HG02678 (cell line): ENCODE results near the gene UGT8.
A peak's percentile ranks its signal among the peaks of the same experiment; 100 is the strongest.
"Not testable (repeated sequence)": the region's sequence is repeated elsewhere in the genome, so short reads cannot be mapped to it uniquely, and the experiment has no call there.

Experiments used
- ATAC-seq: cut with Tn5 transposase; IDR thresholded peaks from one replicate; pipeline ENCODE4 v1.9.1; 2021; ENCODE audit warnings: mild to moderate bottlenecking, moderate library complexity; ENCODE audit not compliant: unreplicated experiment

UGT8 gene

GRCh38 chr4:114606245-114606644 lies 7.6 kb downstream of the UGT8 start:
- no peak for ATAC-seq

GRCh38 chr4:114607056-114607455 lies 8.4 kb downstream of the UGT8 start:
- ATAC-seq, result no peak

GRCh38 chr4:114613560-114613959 lies 15.0 kb downstream of the UGT8 start:
- no peak for ATAC-seq

DNA sequence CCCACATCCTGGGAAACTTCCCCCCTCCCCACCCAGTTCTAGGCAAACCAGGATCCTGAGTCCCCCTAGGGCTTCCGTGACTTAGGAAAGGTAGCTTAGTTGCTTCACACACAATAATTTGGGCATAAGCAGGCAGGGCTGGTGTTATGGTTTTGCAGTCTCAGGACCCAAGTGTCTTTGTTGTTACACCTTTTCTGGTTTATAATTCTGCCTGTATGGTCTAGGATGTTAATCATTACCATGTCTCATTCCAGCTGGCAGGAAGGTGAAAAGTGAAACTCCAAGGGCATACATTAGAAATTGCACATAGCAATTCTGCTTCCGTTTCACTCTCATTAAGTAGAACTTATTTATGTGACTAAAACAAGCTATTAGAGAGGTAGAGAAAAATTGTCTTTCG lies 16.8 kb downstream of the UGT8 start:
- ATAC-seq, result peak; percentile 79

DNA sequence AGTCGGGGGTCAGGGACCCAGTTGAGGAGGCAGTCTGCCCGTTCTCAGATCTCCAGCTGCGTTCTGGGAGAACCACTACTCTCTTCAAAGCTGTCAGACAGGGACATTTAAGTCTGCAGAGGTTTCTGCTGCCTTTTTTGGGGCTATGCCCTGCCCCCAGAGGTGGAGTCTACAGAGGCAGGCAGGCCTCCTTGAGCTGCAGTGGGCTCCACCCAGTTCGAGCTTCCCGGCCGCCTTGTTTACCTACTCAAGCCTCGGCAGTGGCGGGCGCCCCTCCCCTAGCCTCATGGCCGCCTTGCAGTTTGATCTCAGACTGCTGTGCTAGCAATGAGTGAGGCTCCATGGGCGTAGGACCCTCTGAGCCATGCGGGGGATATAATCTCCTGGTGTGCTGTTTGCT lies 17.4 kb downstream of the UGT8 start:
- not testable (repeated sequence) for ATAC-seq

DNA sequence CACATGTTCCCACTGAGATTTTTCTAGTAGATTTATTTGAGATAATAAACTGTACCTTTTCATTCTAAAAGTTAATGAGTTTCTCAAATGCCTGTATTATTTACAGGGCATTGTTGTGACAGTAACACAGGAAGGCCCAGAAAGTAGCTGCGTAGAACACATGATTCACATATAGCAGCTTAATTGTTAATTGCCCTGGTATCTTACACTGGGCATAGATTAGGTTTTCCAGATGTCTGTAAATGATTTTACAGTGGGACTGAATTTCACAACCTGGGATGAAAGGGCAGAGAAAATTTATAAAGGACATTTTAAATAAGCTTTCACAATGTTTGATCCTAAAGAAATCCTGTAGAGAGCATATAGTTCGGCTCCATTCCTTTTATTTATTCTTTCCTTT lies 27.6 kb downstream of the UGT8 start:
- ATAC-seq, result no peak

GRCh38 chr4:114636192-114636935 lies 37.8 kb downstream of the UGT8 start:
- ATAC-seq, result no peak

DNA sequence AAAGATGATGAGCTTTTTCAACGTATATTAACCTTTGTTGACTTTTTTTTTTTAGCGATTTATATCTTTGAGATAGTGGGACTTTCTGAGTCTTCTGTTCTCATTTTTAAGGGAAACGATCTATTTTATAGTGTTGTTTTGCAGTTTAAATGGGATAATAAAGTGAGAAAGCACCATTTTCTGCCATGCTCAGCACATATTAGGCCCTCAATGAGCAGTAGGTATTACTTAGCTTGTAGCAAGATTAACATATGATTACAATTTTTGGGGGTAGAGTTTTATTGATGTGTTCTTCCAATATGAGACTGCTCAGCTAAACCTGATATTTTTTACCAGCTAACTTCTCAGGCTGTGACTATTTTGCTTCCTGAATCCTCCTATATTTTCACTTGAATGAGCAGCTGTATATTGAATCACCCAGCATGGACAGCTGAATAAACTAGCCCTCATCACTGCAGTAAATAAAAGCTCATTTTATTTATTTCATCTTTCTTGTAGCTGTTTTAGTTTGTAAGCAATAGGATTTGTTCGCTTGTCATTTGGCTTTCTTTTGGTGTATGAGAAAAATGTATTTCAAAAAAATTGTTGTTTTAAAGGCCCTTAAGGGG lies 43.7 kb downstream of the UGT8 start:
- no peak for ATAC-seq

- ATAC-seq, result no peak
Observed at GRCh38 chr4:114649908-114650307, 51.3 kb downstream of the UGT8 start.

GRCh38 chr4:114653675-114654074 lies 55.1 kb downstream of the UGT8 start:
- ATAC-seq, result no peak

GRCh38 chr4:114654592-114654991 lies 56.0 kb downstream of the UGT8 start:
- ATAC-seq, result no peak

GRCh38 chr4:114658179-114658578 lies 59.6 kb downstream of the UGT8 start:
- no peak for ATAC-seq

- ATAC-seq, result no peak
Observed at GRCh38 chr4:114658776-114659175, 60.2 kb downstream of the UGT8 start.

GRCh38 chr4:114659386-114660008 lies 60.9 kb downstream of the UGT8 start:
- peak; percentile 97 for ATAC-seq

GRCh38 chr4:114663083-114663482 lies 64.5 kb downstream of the UGT8 start:
- ATAC-seq, result no peak

GRCh38 chr4:114668577-114668976 lies 70.0 kb downstream of the UGT8 start:
- no peak for ATAC-seq

GRCh38 chr4:114670733-114671132 lies 72.1 kb downstream of the UGT8 start:
- ATAC-seq, result not testable (repeated sequence)

- ATAC-seq, result no peak
Observed at GRCh38 chr4:114673306-114673705, 74.7 kb downstream of the UGT8 start.

DNA sequence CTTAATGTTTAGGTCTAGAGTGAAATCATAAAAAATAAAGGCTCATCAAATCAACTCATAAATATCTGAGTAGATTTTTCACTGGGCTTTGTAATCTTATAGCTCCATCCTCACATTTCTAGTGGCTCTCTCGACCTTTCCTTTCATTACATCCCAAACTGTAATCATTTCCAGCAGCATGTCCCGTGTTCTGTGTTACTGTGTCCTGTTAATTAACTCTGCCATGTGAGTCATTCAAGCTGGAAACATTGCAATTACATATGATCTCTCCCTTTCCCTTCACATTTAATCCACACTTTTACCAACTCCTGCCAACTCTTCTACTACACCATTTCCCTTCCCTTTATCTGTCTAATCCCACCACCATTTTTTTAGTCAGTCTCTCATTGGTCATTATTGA lies 75.5 kb downstream of the UGT8 start:
- ATAC-seq, result no peak

- ATAC-seq, result no peak
Observed at GRCh38 chr4:114677346-114677979, 78.9 kb downstream of the UGT8 start.

DNA sequence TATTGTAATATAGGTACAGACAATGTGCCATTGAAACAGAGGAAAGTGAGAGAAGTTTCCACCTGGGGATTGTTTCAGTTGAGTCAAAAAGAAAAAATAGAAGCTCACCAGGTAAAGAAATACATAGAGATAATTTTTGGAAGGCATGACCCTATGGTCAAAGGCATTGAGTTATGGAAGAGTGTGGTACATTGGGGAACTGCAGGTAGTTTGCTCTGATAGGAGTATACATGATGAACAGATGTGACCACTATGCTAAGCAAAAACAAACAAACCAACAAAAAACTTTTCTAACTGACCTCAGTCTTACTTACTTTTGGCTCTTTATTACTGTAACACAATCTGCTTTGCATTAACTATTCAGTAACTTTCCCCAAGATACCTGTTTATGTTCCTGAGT lies 85.9 kb downstream of the UGT8 start:
- no peak for ATAC-seq

- no peak for ATAC-seq
Observed at GRCh38 chr4:114688059-114688458, 89.5 kb downstream of the UGT8 start.
